GM12878 (cell line): ENCODE results near the gene DGKQ.

ENCODE experiments used
- BRCA1 ChIP-seq: IDR thresholded peaks from 2 replicates; pipeline ENCODE4 v1.6.1; 2011; ENCODE audit warnings: low read depth, low read length, improper control_type of control experiment
- ELK1 ChIP-seq: IDR thresholded peaks from 2 replicates; pipeline ENCODE4 v1.6.1; 2012; ENCODE audit warnings: low read depth, low read length, improper control_type of control experiment
- MTA3 ChIP-seq: IDR thresholded peaks from 2 replicates; pipeline ENCODE4 v1.6.1; 2012; ENCODE audit warnings: low read length, inconsistent platforms, borderline replicate concordance
- NFIC ChIP-seq: IDR thresholded peaks from 2 replicates; pipeline ENCODE4 v1.6.1; 2012; ENCODE audit warnings: low read depth, mild to moderate bottlenecking, inconsistent platforms, low read length, moderate library complexity
- POLR2A ChIP-seq: IDR thresholded peaks from 2 replicates; pipeline ENCODE4 v1.6.1; 2011; ENCODE audit warnings: low read depth, mild to moderate bottlenecking, low read length
- SP1 ChIP-seq: IDR thresholded peaks from one replicate; pipeline ENCODE4 v1.6.1; 2011; ENCODE audit warnings: low read depth, low read length
- TARDBP ChIP-seq: IDR thresholded peaks from 2 replicates; pipeline ENCODE4 v1.6.1; 2016; ENCODE audit warnings: borderline replicate concordance
- ZNF24 ChIP-seq: fragments of 450-650 bp; IDR thresholded peaks from 2 replicates; pipeline ENCODE4 v1.6.1; 2017; ENCODE audit warnings: antibody characterized with exemption, mild to moderate bottlenecking
- TF ChIP-seq, protein P1 (sequence below): IDR thresholded peaks from 2 replicates; pipeline ENCODE4 v1.6.1; 2011; ENCODE audit warnings: borderline replicate concordance, low read depth, mild to moderate bottlenecking, moderate library complexity, mixed read lengths, low read length; ENCODE audit not compliant: insufficient read depth; ENCODE audit errors: extremely low read length
- TF ChIP-seq, protein P2 (sequence below), 3 experiments: IDR thresholded peaks in 2 of 3; conservative IDR thresholded peaks in 1 of 3; 2 replicates each; pipeline ENCODE4 v1.5.1; 2011; ENCODE audit warnings: low read depth in 3 of 3, low read length in 3 of 3, mild to moderate bottlenecking in 3 of 3, control low read depth in 2 of 3, moderate library complexity in 2 of 3, inconsistent platforms in 1 of 3, mixed read lengths in 1 of 3; ENCODE audit not compliant: control insufficient read depth in 2 of 3, insufficient read depth in 1 of 3; ENCODE audit errors: extremely low read depth in 1 of 3

DNA sequence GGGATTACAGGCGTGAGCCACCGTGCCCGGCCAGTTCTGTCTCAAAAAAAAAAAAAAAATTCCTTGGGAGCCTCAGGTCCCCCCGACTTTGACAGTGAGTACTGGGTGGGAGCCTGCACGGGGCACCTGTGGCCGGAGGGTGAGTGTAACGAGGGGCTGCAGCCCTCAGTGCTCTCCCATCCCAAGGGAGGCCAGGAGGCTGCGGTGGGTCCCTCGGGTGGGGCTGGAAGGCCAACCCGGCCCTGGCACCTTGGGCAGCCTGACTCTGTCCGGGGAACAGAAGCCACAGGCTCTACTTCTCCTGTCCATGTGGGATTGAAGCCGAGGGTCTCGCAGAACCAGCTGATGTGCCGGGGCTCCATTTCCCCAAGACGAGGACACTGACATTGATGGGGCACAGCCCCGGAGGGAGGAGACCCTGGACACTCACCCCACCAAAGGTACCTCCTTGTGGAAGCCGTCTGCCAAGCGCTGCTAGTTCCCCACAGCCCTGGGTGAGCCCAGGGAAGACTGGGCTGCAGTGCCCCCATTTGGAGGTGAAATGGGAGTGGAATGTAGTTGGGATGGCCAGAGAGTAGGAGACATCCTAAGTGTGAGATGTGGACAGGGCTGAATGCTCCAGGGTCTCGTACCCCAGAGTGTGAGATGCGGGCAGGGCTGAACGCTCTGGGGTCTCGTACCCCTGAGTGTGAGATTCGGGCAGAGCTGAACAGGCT lies 22.1 kb upstream of the DGKQ start:
- TF ChIP-seq, protein P1, sequence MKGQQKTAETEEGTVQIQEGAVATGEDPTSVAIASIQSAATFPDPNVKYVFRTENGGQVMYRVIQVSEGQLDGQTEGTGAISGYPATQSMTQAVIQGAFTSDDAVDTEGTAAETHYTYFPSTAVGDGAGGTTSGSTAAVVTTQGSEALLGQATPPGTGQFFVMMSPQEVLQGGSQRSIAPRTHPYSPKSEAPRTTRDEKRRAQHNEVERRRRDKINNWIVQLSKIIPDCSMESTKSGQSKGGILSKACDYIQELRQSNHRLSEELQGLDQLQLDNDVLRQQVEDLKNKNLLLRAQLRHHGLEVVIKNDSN = no peak
- TF ChIP-seq ELK1 (no peak), SP1 (no peak), ZNF24 (no peak), BRCA1 (no peak), TARDBP (no peak), POLR2A (no peak), MTA3 (no peak), NFIC (no peak)
- TF ChIP-seq, protein P2, sequence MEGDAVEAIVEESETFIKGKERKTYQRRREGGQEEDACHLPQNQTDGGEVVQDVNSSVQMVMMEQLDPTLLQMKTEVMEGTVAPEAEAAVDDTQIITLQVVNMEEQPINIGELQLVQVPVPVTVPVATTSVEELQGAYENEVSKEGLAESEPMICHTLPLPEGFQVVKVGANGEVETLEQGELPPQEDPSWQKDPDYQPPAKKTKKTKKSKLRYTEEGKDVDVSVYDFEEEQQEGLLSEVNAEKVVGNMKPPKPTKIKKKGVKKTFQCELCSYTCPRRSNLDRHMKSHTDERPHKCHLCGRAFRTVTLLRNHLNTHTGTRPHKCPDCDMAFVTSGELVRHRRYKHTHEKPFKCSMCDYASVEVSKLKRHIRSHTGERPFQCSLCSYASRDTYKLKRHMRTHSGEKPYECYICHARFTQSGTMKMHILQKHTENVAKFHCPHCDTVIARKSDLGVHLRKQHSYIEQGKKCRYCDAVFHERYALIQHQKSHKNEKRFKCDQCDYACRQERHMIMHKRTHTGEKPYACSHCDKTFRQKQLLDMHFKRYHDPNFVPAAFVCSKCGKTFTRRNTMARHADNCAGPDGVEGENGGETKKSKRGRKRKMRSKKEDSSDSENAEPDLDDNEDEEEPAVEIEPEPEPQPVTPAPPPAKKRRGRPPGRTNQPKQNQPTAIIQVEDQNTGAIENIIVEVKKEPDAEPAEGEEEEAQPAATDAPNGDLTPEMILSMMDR (IDR thresholded peaks at IDR 0.05 in 2 of 3, conservative IDR thresholded peaks at IDR 0.05 in 1 of 3; ENCODE audit: control insufficient read depth in 2 of 3, extremely low read depth in 1 of 3, insufficient read depth in 1 of 3, low read depth in 3 of 3, low read length in 3 of 3) = peak in 1 of 3 experiments; percentile 17; a peak in 1 of 6 replicates
